Liver (tissue), 9 donors: ENCODE measurements around the gene BRI3BP. TPM values are rescaled to one million over a fixed set of nuclear protein-coding genes. Genes with fewer than 3 reads are reported as not detected.

Source experiments
- DNase-seq: peaks from one replicate; pipeline ENCODE4 v3.0.0-alpha.2; 2017; ENCODE audit warnings: low spot score
- H3K27ac ChIP-seq, 2 donors: one replicate each; pipeline ENCODE4 v1.7.0; 2013; ENCODE audit warnings: inconsistent platforms in 2 of 2, low read length in 2 of 2, control low read depth in 1 of 2, low read depth in 1 of 2, mild to moderate bottlenecking in 1 of 2
- H3K27me3 ChIP-seq, 4 donors: one replicate each; pipeline versions ENCODE4 v1.6.1 to v1.7.0; 2013; ENCODE audit warnings: low read length in 3 of 4, inconsistent platforms in 1 of 4, mild to moderate bottlenecking in 1 of 4, moderate library complexity in 1 of 4; ENCODE audit not compliant: control insufficient read depth in 4 of 4, insufficient read depth in 4 of 4
- H3K36me3 ChIP-seq, 4 donors: one replicate each; pipeline versions ENCODE4 v1.6.1 to v1.7.0; 2013; ENCODE audit warnings: low read length in 3 of 4, mild to moderate bottlenecking in 3 of 4, low read depth in 1 of 4, moderate library complexity in 1 of 4; ENCODE audit not compliant: control insufficient read depth in 4 of 4, insufficient read depth in 3 of 4
- H3K4me1 ChIP-seq, 4 donors: one replicate each; pipeline versions ENCODE4 v1.6.1 to v1.7.0; 2013; ENCODE audit warnings: low read length in 3 of 4, mild to moderate bottlenecking in 3 of 4, moderate library complexity in 1 of 4; ENCODE audit not compliant: control insufficient read depth in 4 of 4, insufficient read depth in 4 of 4
- H3K4me3 ChIP-seq, 3 donors: one replicate each; pipeline versions ENCODE4 v1.6.1 to v1.7.0; 2013; ENCODE audit warnings: low read length in 3 of 3, control low read depth in 1 of 3, low read depth in 1 of 3, mild to moderate bottlenecking in 1 of 3
- H3K9ac ChIP-seq, 2 donors: one replicate each; pipeline ENCODE4 v1.7.0; 2013; ENCODE audit warnings: low read length in 2 of 2, mild to moderate bottlenecking in 2 of 2, moderate library complexity in 2 of 2, control low read depth in 1 of 2, low read depth in 1 of 2
- H3K9me3 ChIP-seq, 4 donors: one replicate each; pipeline versions ENCODE4 v1.6.1 to v1.7.0; 2013; ENCODE audit warnings: low read length in 3 of 4; ENCODE audit not compliant: control insufficient read depth in 4 of 4
- ATF3 ChIP-seq: IDR thresholded peaks from 2 replicates; pipeline ENCODE4 v1.6.1; 2016; ENCODE audit warnings: antibody characterized with exemption
- CTCF ChIP-seq: fragments of 150-350 bp; IDR thresholded peaks from 2 replicates; pipeline ENCODE4 v1.5.1; 2017; ENCODE audit warnings: improper control_type of control experiment, low read depth, low read length; ENCODE audit not compliant: missing input control
- EGR1 ChIP-seq, 2 donors: IDR thresholded peaks; 2 replicates each; pipeline ENCODE4 v1.6.1; 2016 to 2018; ENCODE audit warnings: antibody characterized with exemption in 2 of 2, low read depth in 2 of 2
- FOXA1 ChIP-seq: IDR thresholded peaks from 2 replicates; pipeline ENCODE4 v1.6.1; 2016; ENCODE audit warnings: antibody characterized with exemption
- FOXA2 ChIP-seq: IDR thresholded peaks from 2 replicates; pipeline ENCODE4 v1.6.1; 2016; ENCODE audit warnings: antibody characterized with exemption
- GABPA ChIP-seq, 2 donors: IDR thresholded peaks in 1 of 2; conservative IDR thresholded peaks in 1 of 2; 2 replicates each; pipeline ENCODE4 v1.6.1; 2016; ENCODE audit warnings: antibody characterized with exemption in 2 of 2, mild to moderate bottlenecking in 1 of 2, moderate library complexity in 1 of 2
- HNF4G ChIP-seq: IDR thresholded peaks from 2 replicates; pipeline ENCODE4 v1.6.1; 2016; ENCODE audit warnings: antibody characterized with exemption
- JUND ChIP-seq, 2 donors: IDR thresholded peaks; 2 replicates each; pipeline ENCODE4 v1.6.1; 2016; ENCODE audit warnings: antibody characterized with exemption in 2 of 2
- NR2F2 ChIP-seq: IDR thresholded peaks from 2 replicates; pipeline ENCODE4 v1.6.1; 2016; ENCODE audit warnings: antibody characterized with exemption
- RAD21 ChIP-seq, 2 donors: IDR thresholded peaks; 2 replicates each; pipeline ENCODE4 v1.6.1; 2016; ENCODE audit warnings: antibody characterized with exemption in 2 of 2, mild to moderate bottlenecking in 2 of 2
- REST ChIP-seq: IDR thresholded peaks from 2 replicates; pipeline ENCODE4 v1.6.1; 2016; ENCODE audit warnings: antibody characterized with exemption, mild to moderate bottlenecking
- RXRA ChIP-seq, 2 donors: IDR thresholded peaks; 2 replicates each; pipeline ENCODE4 v1.6.1; 2017 to 2018; ENCODE audit warnings: antibody characterized with exemption in 2 of 2, mild to moderate bottlenecking in 1 of 2
- SP1 ChIP-seq: IDR thresholded peaks from 2 replicates; pipeline ENCODE4 v1.6.1; 2018; ENCODE audit warnings: antibody characterized with exemption, mild to moderate bottlenecking
- TAF1 ChIP-seq: conservative IDR thresholded peaks from 2 replicates; pipeline ENCODE4 v1.6.1; 2016; ENCODE audit warnings: antibody characterized with exemption, mild to moderate bottlenecking
- YY1 ChIP-seq: IDR thresholded peaks from 2 replicates; pipeline ENCODE4 v1.6.1; 2016; ENCODE audit warnings: antibody characterized with exemption, mild to moderate bottlenecking
- ZBTB33 ChIP-seq: IDR thresholded peaks from 2 replicates; pipeline ENCODE4 v1.6.1; 2016; ENCODE audit warnings: antibody characterized with exemption
- WGBS: extraction: QIAGEN DNeasy Blood & Tissue Kit; methylation state at CpG from one replicate; pipeline ENCODE4 v1.1.7; 2013; 5-methylcytosine and 5-hydroxymethylcytosine counted together
- polyA plus RNA-seq, 2 donors: library from polyadenylated mRNA; stranded (reverse) in 1 of 2; unstranded in 1 of 2; fragments of 200-250 nt in 1 of 2; fragments of >200 nt in 1 of 2; fragmentation: Nextera tagmentation in 1 of 2; extraction: Ambion mirVana in 1 of 2; gene quantifications; one replicate each; pipeline versions ENCODE4 v1.2.1 to v1.2.3, GENCODE V29; 2013 to 2015
- total RNA-seq, 2 donors: library from RNA; depleted of rRNA; stranded (reverse); fragments of >200 nt; gene quantifications; one replicate each; pipeline ENCODE4 v1.2.3, GENCODE V29; 2014
- TF ChIP-seq, protein P1 (sequence below): IDR thresholded peaks from 2 replicates; pipeline ENCODE4 v1.6.1; 2016; ENCODE audit warnings: antibody characterized with exemption
- donor health status: healthy.
- donor health status: healthy.
- donor health status: healthy.
- donor health status: healthy.
- donor health status: healthy.

Gene BRI3BP
- total and polyA plus RNA-seq, 4 donors = 2.4 to 15.3 (median 4.7) TPM

- 95% methylated on average over 14 of the region's 14 CpGs for WGBS
- H3K27me3 ChIP-seq = no peaks in the 10 kb centered on the region
- H3K9me3 ChIP-seq = no peaks in the 10 kb centered on the region
- no peaks in the 10 kb centered on the region for H3K36me3 ChIP-seq
- H3K9ac ChIP-seq = no peak overlapping the region
- H3K4me3 ChIP-seq = no peak overlapping the region
- no peak overlapping the region for H3K27ac ChIP-seq
- TF ChIP-seq RAD21 (IDR thresholded peaks at IDR 0.05) (no peak), NR2F2 (no peak), YY1 (no peak), FOXA2 (no peak), ZBTB33 (no peak), SP1 (no peak), REST (no peak), HNF4G (no peak), FOXA1 (no peak), ATF3 (no peak), JUND (IDR thresholded peaks at IDR 0.05) (no peak), CTCF (no peak), TAF1 (no peak), RXRA (IDR thresholded peaks at IDR 0.05) (no peak), GABPA (IDR thresholded peaks at IDR 0.05 in 1 of 2, conservative IDR thresholded peaks at IDR 0.05 in 1 of 2) (no peak), EGR1 (IDR thresholded peaks at IDR 0.05; ENCODE audit: low read depth in 2 of 2) (no peak)
- TF ChIP-seq, protein P1, sequence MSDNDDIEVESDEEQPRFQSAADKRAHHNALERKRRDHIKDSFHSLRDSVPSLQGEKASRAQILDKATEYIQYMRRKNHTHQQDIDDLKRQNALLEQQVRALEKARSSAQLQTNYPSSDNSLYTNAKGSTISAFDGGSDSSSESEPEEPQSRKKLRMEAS = no peak
- no peak for DNase-seq
- H3K4me1 ChIP-seq = no peaks in the 10 kb centered on the region
These were observed 12.2 kb downstream of the BRI3BP start for GRCh38 chr12:125005652-125006051.

DNA sequence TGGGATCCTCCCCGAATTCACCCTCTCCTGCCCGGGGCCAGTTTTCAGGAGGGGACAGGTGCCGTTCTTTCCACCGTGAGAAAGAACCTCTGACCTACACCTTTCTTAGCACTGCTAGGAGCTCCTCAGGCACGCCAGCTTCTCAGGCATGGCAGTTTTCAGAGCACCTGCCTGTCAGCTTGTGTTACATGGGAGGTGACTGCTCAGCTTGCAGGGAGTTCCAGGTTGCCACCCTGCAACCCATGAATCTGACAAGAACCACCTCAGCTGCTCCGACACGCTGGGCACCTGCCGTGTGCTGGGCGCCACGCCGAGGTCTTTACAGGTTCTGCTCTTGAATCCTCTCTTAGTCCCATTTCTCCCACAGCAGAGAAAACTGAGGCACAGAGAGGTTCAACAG is 12.9 kb downstream of the BRI3BP start:
- 97% methylated on average over 11 of the region's 11 CpGs for WGBS
- no peak overlapping the region for H3K27ac ChIP-seq
- DNase-seq = no peak

More for the DNA sequence above, 12.9 kb downstream of the BRI3BP start:
- no peak for TF ChIP-seq ZBTB33
- TF ChIP-seq RAD21 (IDR thresholded peaks at IDR 0.05) = no peak
- TF ChIP-seq, protein P1 = no peak
- no peak for TF ChIP-seq CTCF
- no peak for TF ChIP-seq RXRA (IDR thresholded peaks at IDR 0.05)
- Histone ChIP-seq H3K4me1 (no peaks in the 10 kb centered on the region), H3K9me3 (no peaks in the 10 kb centered on the region), H3K9ac (no peak overlapping the region), H3K27me3 (no peaks in the 10 kb centered on the region), H3K36me3 (no peaks in the 10 kb centered on the region), H3K4me3 (no peak overlapping the region)
